Activated CD4-positive, alpha-beta T cell treated with anti-CD3 and anti-CD28 coated beads, Interleukin-2, amount 50 U/mL, for 1 hour (primary cell): ENCODE data around the gene TUBA3C.

Experiments
- DNase-seq: peaks from one replicate; pipeline ENCODE4 v3.0.0-alpha.2; 2020

The TUBA3C gene

DNA sequence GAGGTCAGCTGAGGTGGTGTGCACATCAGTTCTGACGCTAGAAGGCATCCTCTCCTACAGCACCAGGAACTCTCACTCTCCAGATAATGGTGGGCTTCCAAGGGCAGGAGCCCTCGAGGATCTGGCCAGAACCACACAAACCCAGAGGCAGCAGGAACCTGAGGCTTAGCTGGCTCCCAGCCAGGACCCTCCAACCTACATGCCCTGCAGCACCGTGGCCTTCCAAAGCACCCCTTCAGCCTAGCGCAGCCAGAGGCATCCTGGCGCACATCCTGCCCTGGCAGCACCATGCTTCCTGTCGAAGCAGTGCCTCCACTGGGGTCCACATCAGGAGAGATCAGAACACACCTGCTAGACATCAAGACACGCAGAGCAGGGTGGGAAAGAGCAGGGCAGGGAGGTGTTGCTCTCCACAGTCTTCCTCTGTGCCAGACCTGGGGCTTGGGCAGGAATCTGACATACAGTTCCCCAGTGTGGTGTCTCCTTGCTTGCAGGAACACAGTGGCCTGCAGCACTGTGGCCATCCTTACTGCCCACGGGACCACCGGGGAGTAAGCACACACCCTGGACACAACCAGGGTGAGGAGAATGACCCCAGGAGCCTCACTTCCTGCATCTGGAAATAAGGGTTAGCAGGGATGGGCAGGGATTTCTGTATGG lies 21.7 kb downstream of the TUBA3C start:
- DNase-seq = no peak

DNA sequence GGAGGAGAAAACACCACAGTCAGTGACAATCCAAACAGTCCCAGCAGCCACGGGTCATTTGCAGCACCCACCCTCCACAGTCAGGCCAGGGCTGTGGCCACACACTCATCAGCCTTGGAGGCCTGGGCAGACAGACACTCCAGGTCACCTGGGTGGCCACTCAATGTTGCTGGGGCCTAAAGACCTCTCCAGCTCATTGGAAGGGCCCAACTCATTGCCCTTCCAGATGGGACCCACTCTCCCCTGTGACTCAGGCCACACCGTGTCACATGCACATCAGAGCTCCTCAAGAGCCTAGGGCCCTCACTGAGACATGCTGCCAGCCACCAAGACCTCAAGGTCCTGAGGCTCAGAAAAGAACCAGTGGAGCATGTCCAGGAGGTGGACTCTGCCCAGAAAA lies 22.4 kb downstream of the TUBA3C start:
- no peak for DNase-seq

- no peak for DNase-seq
Observed at GRCh38 chr13:19158526-19159174, 23.0 kb downstream of the TUBA3C start.

GRCh38 chr13:19158006-19158405 lies 23.6 kb downstream of the TUBA3C start:
- DNase-seq = no peak

- no peak for DNase-seq
Observed at GRCh38 chr13:19157461-19157860, 24.2 kb downstream of the TUBA3C start.

DNA sequence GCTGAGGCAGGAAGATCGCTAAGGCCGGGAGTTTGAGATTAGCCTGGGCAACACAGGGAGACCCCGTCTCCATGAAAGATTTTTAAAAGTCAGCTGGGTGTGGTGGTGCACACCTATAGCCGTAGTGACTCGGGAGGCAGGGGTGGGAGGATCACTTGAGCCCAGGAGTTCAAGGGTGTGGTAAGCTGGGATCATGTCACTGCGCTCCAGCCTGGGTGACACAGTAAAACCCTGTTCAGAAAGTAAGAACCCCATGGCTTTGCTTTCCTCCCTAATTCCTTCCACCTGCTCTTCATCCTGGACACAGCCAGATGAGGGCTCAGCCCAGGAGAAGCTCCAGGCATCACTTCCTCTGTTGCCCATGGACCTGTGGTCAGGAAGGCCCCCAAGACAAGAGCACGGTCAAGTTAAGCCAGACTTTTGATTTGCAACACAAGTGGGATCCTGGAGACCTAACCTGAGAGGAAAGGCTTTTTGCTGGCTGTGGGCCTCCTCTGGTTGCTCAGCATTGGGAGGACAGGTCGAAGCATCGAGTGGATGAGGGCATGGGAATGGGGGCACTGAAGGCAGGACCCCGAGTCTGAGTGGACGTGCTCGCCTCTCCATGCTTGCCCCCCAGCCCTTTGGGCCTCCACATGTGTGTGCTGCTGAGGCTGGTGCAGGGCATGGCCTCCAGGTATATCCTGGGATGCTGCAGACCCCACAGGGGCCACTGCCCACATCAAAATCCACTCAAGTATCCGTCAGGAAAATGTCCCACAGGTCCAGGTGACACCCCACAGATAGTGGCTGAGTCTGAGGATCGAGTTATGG lies 25.4 kb downstream of the TUBA3C start:
- DNase-seq = no peak

- no peak for DNase-seq
Observed at GRCh38 chr13:19155321-19155861, 26.2 kb downstream of the TUBA3C start.

GRCh38 chr13:19154843-19155242 lies 26.8 kb downstream of the TUBA3C start:
- no peak for DNase-seq

DNA sequence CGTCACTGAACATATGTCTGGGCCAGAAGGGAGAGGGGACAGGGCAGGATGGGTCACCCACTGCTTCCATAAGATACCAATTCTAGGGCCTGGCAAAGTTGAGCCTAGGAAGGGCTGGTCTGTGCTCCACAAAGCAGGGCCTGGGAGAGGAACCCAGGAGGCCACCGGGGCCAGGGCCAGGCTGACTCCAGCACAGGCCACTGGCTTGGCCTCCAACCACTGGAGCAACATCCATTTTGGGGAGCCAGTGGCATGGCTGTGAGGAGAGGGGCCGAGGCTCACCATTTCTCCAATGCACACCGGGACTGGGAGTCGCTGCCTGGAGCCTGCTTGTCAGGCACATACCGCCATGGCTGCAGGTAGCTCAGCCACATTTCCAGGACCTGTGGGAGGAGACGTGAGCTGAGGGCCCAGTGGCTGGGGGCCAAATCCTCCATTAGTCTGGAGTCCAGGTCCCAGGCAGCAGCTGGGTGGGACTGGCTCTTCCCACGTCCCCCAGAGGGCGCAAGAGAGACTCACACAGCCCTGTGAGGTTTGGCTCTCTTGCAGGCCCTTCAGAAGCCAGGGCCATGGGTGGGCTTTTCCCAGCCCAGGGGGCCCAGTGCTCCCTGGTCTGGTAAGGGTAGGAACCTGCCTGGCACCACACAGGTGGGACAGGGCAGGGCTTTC lies 27.7 kb downstream of the TUBA3C start:
- no peak for DNase-seq

GRCh38 chr13:19152403-19152802 lies 29.2 kb downstream of the TUBA3C start:
- DNase-seq = no peak

DNA sequence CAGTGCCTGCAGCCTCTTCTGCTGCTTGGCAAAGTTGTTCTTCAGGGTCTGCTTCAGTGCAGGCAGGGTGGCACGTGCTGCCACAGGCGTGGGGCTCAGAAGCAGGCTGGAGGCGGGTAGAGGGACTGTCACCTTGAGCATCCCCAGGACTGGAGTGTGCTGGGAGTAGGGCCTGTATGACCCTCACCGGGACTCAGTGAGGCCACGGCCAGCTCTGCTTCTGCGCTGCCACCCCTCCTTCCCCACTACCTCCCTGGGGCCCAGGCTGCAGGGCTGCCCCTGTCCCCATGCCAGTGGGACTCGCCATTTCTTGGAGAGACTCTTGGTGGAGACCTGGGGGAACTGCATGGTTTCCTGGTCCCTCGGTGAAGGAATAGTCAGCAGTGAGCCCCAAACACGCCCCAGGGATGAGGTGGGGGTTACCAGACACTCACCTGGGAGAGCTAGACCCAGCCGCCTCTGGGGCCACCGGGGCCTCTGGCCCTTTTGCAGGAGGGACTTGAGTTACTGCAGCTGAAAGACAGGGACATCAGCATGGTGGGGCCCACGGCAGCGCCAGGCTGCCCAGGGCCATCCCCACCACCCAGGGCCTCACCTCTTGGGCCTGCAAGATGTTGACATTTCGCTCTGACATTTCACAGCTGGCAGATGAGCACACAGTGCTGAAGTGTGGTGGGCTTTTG lies 29.9 kb downstream of the TUBA3C start:
- DNase-seq = no peak

DNA sequence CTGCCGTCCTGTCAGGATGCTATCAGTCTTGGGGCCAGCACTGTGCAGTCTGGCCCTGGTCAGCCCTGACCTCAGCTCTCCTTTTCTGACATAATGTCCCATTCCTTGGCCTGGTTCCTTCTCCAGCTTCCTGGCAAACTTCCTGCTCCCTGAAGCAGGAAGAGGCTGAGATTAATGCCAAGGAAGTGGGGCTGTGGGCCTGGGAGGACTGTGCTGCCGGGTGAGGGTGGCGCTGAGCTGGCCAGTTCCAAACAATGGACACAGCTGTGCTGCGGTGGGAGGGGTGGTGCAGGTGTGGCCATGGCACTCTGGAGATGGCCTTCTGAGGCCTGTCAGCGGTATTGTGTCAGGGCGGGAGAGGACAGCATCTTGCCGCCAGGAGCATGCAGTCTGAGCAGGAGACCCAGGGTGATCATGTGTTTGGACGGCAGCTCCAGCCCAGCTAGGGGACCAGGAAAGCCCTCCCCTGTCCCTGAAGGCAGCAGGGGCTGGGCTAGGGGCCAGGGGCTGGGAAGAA lies 30.9 kb downstream of the TUBA3C start:
- no peak for DNase-seq

DNA sequence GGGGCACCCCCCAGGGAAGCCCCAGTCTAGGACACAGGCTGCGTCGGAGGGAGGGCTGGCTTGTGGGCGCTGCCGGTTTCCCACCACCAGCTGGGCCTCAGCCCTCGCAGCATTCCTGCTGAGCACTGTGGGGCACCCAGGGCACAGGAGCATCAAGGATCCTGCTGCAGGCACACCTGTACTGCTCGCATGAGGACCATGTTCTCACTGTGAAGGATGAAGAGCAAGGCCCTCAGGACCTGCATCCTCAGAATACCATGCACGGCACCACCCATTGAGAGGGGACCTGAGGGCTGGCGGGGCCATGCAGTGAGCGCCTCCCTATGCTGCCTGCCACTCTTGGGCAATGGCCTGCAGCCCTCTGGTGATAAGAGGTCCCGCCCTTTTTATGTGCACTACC lies 31.4 kb downstream of the TUBA3C start:
- DNase-seq = no peak

DNA sequence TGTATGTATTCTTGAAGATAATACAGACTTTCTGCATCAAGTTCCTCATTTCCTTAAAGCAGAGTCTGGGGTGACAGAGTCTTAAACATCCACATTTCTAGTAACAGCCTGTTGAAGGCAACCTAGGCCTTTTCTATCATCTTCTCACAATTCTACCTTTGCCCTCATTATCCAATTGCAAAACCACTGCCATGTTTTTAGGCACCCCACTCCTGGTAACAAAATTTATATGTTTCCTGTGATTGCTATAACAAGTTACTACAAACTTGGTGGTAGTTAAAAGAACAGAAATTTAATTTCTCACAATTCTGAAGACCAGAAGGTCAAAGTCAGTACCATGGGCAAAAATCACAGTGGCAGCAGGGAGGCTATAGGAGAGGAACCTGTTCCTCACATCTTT lies 33.1 kb downstream of the TUBA3C start:
- DNase-seq = no peak
